Muscle of leg (tissue), 11 donors: Measurements from ENCODE around the gene MRPL17. TPM values are rescaled to one million over a fixed set of nuclear protein-coding genes. Genes with fewer than 3 reads are reported as not detected.

ENCODE experiments used
- DNase-seq: peaks from one replicate; pipeline ENCODE4 v3.0.0; 2013
- H3K27ac ChIP-seq: one replicate; pipeline ENCODE4 v1.5.1; 2013; ENCODE audit warnings: mild to moderate bottlenecking, low read length, control low read depth
- H3K27me3 ChIP-seq: one replicate; pipeline ENCODE4 v1.6.1; 2013; ENCODE audit warnings: low read length; ENCODE audit not compliant: control insufficient read depth, insufficient read depth
- H3K36me3 ChIP-seq: one replicate; pipeline ENCODE4 v1.6.1; 2013; ENCODE audit warnings: low read length; ENCODE audit not compliant: control insufficient read depth, insufficient read depth
- H3K4me1 ChIP-seq: one replicate; pipeline ENCODE4 v1.6.1; 2013; ENCODE audit warnings: low read length; ENCODE audit not compliant: control insufficient read depth, insufficient read depth
- H3K4me3 ChIP-seq: one replicate; pipeline ENCODE4 v1.5.1; 2013; ENCODE audit warnings: low read length, control low read depth
- H3K9me3 ChIP-seq: replicated peaks from 2 replicates; pipeline ENCODE4 v1.6.1; 2013; ENCODE audit warnings: low read depth, low read length; ENCODE audit not compliant: control insufficient read depth
- WGBS: methylation state at CpG from one replicate; pipeline ENCODE4 v1.1.5; 2013; ENCODE audit warnings: missing lambda C conversion rate; ENCODE audit not compliant: insufficient coverage; 5-methylcytosine and 5-hydroxymethylcytosine counted together
- polyA plus RNA-seq, 8 donors: library from polyadenylated mRNA; unstranded; fragments of 120-200 nt; gene quantifications; one replicate each; pipeline versions ENCODE4 v1.2.1 to v1.2.3, GENCODE V29; 2013; ENCODE audit warnings: inconsistent platforms in 1 of 8, low replicate concordance in 1 of 8; ENCODE audit not compliant: insufficient read length in 8 of 8, insufficient read depth in 1 of 8
- total RNA-seq: library from RNA; stranded (reverse); fragments of 120-200 nt; gene quantifications from one replicate; pipeline ENCODE4 v1.2.4, GENCODE V29; 2013

The MRPL17 gene
- total and polyA plus RNA-seq, 9 donors = 37.2 to 86.7 (median 71.7) TPM

DNA sequence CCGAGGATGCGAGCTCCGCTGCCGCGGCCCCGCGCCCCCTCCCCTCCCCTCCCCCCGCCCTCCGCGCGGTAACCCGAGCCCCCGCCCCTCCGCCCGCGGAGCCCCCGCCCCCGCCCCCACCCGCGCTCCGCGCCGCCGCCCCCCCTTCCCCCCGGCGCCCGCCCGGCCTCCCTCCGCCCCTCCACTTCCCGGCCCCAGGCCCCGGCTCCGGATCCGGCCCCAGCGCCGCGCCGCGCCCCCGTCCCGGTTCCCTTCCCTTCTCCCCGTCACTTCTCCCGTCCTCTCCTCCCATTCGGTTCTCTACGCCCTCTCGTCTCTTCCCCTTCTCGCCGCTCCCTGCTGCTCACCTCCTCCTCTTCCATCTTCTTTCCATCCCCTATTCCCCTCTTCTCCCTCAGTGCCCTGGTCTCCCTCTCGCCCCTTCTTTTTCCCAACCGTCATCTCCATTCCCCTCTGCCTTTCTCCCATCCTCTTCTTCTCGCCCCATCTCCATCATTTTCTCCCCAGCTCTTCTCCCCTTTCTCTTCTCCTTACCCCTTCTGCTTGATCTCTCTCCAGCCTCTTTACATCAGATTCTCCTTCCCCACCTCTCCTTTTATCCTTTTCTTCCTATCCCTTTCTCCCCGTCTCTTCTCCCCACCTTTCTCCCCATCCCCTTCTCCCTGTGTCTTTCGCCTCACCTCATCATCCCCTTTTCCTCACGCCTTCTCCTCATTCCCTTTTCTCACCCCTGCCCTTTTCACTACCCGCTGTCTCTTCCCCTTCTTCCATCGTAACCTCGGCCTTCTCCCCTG is 27.2 kb downstream of the MRPL17 start, which contains the start of gene DCHS1:
TSS of gene DCHS1 (minus strand) at position 20 of the 794 bp plus-strand sequence. CDS start 14,196 bp downstream, outside the sequence.
- H3K4me1 ChIP-seq = peaks cover 31% of the 10 kb centered on the region
- H3K4me3 ChIP-seq = peak within 1 kb of the TSS; percentile 76
- WGBS = 4% methylated on average over 30 of the region's 56 CpGs
- peaks cover 6% of the 10 kb centered on the region for H3K36me3 ChIP-seq
- DNase-seq = peak; percentile 82
- peak within 1 kb of the TSS; percentile 94 for H3K27ac ChIP-seq
- no peaks in the 10 kb centered on the region for H3K27me3 ChIP-seq
- H3K9me3 ChIP-seq = no peaks in the 10 kb centered on the region

DNA sequence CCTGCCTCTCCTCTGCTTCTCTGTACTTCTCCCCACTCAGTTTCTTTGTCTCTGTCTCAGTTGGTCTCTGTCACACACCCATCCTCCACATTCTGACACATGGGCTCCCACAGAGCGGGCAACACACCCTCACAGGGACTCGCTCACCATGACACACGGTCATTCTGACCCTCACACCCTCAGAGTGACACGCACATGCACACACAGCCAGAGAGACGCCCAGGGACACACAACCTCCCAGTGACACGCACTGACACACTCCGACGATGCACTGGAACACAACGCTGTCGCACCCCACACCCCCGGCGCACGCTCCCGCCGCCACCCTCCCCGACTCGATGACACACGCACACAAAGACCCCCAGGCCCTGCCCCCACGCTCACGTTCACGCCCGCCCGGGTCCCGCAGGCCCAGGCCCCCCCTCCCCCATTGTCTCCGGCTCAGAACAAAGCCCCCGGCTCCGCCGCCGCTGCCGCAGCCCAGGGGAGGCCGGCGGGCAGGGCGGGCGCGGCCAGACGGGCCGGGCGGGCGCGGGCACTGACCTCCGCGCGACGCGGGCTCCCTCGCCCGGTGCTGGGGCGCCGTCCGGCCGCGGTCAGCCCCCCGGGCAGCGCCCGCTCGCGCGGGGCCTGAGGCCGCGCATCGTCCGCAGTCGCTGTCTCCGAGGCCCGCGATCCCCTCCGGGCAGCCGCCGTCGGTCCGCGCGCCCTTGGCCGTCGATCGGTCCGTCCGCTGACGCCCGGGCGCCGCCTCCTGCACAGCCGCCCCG is 27.9 kb downstream of the MRPL17 start:
- peaks cover 31% of the 10 kb centered on the region for H3K4me1 ChIP-seq

DNA sequence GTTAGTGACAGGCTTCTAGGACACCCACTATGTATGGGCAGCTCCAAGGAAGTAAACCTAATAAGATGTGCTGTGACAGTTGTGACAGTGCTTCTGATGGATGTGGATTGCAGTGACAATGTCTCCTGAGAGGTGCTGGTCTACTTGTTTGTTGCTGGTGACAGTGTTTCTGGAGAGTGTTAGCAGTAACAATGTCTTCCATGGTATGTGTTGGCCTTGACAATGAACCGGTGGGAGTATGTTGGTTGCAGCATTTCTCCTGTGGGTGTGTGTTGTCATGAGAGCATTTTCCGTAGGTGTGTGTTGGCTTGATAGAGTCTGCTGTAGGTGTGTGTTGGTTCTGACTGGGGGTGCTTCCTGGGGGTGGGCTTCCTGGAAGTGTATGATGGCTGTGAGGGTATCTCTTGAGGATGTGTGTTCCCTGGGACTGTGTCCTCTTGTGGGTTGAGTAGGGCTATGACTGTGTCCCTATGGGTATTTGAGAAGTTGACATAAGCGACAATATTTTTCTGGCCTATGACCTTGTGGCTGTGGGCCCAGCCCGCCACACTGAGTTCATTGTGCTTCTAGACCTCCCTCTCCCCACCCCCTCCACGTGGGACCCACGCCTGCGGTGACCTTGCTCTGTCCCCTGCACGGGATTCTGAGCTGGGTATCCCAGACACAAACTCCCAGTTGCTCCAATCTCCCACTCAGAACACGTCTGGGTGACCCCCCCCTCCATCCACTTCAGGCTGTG is 28.7 kb downstream of the MRPL17 start:
- H3K27ac ChIP-seq = peak overlapping the region; percentile 87
- H3K4me3 ChIP-seq = peak overlapping the region; percentile 76
- peaks cover 16% of the 10 kb centered on the region for H3K36me3 ChIP-seq
- no peaks in the 10 kb centered on the region for H3K9me3 ChIP-seq
- no peaks in the 10 kb centered on the region for H3K27me3 ChIP-seq
- WGBS = 20% methylated on average over 7 of the region's 9 CpGs
- peak; percentile 52 for DNase-seq
- peaks cover 31% of the 10 kb centered on the region for H3K4me1 ChIP-seq

More for the DNA sequence above, 27.9 kb downstream of the MRPL17 start:
- peak; percentile 65 for DNase-seq
- Histone ChIP-seq H3K27me3 (no peaks in the 10 kb centered on the region), H3K27ac (peak overlapping the region; percentile 87), H3K4me3 (peak overlapping the region; percentile 76), H3K36me3 (peaks cover 14% of the 10 kb centered on the region), H3K9me3 (no peaks in the 10 kb centered on the region)
- under 1% methylated on average over 69 of the region's 84 CpGs for whole genome bisulfite sequencing

- peaks cover 31% of the 10 kb centered on the region for H3K4me1 ChIP-seq
- H3K9me3 ChIP-seq = no peaks in the 10 kb centered on the region
- no peak for DNase-seq
- H3K27ac ChIP-seq = no peak overlapping the region
- WGBS = 60% methylated on average over 2 of the region's 2 CpGs
- no peak overlapping the region for H3K4me3 ChIP-seq
- peaks cover 21% of the 10 kb centered on the region for H3K36me3 ChIP-seq
- H3K27me3 ChIP-seq = no peaks in the 10 kb centered on the region
Observed at GRCh38 chr11:6653656-6654055, 29.5 kb downstream of the MRPL17 start.

- H3K4me1 ChIP-seq = peaks cover 33% of the 10 kb centered on the region
- no peak for DNase-seq
Observed at GRCh38 chr11:6653097-6653496, 30.0 kb downstream of the MRPL17 start.

GRCh38 chr11:6652182-6652581 is 31.0 kb downstream of the MRPL17 start:
- Histone ChIP-seq H3K36me3 (peaks cover 21% of the 10 kb centered on the region), H3K9me3 (no peaks in the 10 kb centered on the region), H3K4me3 (no peak overlapping the region), H3K27ac (no peak overlapping the region), H3K4me1 (peaks cover 42% of the 10 kb centered on the region), H3K27me3 (no peaks in the 10 kb centered on the region)
- peak; percentile 4 for DNase-seq
- 40% methylated on average over 3 of the region's 3 CpGs for WGBS

More at GRCh38 chr11:6653097-6653496, 30.0 kb downstream of the MRPL17 start:
- H3K9me3 ChIP-seq = no peaks in the 10 kb centered on the region
- 65% methylated on average over 1 of the region's 1 CpG for WGBS
- no peak overlapping the region for H3K27ac ChIP-seq
- H3K27me3 ChIP-seq = no peaks in the 10 kb centered on the region
- H3K4me3 ChIP-seq = no peak overlapping the region
- peaks cover 21% of the 10 kb centered on the region for H3K36me3 ChIP-seq

DNA sequence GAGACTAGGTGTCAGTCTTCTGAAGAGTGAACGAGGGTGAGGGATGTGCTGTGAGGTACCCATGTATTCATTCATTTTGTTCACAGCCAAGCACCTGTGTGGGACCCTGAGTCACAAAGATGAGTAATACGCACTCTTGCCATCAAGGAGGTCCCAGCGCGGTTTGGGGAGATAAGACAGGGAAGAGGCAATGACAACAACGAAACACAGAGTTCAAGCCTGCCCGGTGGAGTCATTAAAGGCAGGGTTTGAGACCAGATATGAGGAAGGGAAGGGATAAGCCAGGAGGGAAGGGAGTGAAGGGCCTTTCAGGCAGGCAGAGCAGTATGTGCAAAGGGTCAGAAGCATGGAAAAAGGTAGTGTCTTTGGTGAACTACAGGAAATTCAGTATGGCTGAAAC is 32.2 kb downstream of the MRPL17 start:
- H3K9me3 ChIP-seq = no peaks in the 10 kb centered on the region
- H3K27ac ChIP-seq = no peak overlapping the region
- WGBS = 67% methylated on average over 6 of the region's 6 CpGs
- H3K36me3 ChIP-seq = peaks cover 21% of the 10 kb centered on the region
- H3K27me3 ChIP-seq = no peaks in the 10 kb centered on the region
- H3K4me3 ChIP-seq = no peak overlapping the region
- H3K4me1 ChIP-seq = peaks cover 45% of the 10 kb centered on the region
- DNase-seq = peak; percentile 4

- no peaks in the 10 kb centered on the region for H3K27me3 ChIP-seq
- H3K27ac ChIP-seq = no peak overlapping the region
- DNase-seq = peak; percentile 1
- peaks cover 23% of the 10 kb centered on the region for H3K36me3 ChIP-seq
- no peak overlapping the region for H3K4me3 ChIP-seq
- H3K4me1 ChIP-seq = peaks cover 52% of the 10 kb centered on the region
- no peaks in the 10 kb centered on the region for H3K9me3 ChIP-seq
Observed at GRCh38 chr11:6650104-6650503, 33.0 kb downstream of the MRPL17 start.

- no peak overlapping the region for H3K4me3 ChIP-seq
- H3K9me3 ChIP-seq = no peaks in the 10 kb centered on the region
- no peak for DNase-seq
- peaks cover 29% of the 10 kb centered on the region for H3K36me3 ChIP-seq
- H3K27ac ChIP-seq = no peak overlapping the region
- H3K4me1 ChIP-seq = peaks cover 41% of the 10 kb centered on the region
- H3K27me3 ChIP-seq = no peaks in the 10 kb centered on the region
- 20% methylated on average over 1 of the region's 1 CpG for WGBS
Observed at GRCh38 chr11:6648501-6648900, 34.6 kb downstream of the MRPL17 start.

- WGBS = 73% methylated on average over 2 of the region's 2 CpGs
- Histone ChIP-seq H3K4me1 (peaks cover 37% of the 10 kb centered on the region), H3K27me3 (no peaks in the 10 kb centered on the region), H3K9me3 (no peaks in the 10 kb centered on the region), H3K27ac (peak overlapping the region; percentile 89), H3K4me3 (no peak overlapping the region), H3K36me3 (peaks cover 29% of the 10 kb centered on the region)
- no peak for DNase-seq
Observed at GRCh38 chr11:6647836-6648235, 35.3 kb downstream of the MRPL17 start.
